Activated T-helper 1 cell treated with anti-CD3 and anti-CD28 coated beads, Interleukin-2, amount 50 U/mL, for 16 hours (primary cell): ENCODE measurements around the gene EEF1AKMT2.
"Not testable (repeated sequence)": the region's sequence is repeated elsewhere in the genome, so short reads cannot be mapped to it uniquely, and the experiment has no call there.

ENCODE experiments used
- DNase-seq, 2 donors: peaks; one replicate each; pipeline ENCODE4 v3.0.0-alpha.2; 2020; ENCODE audit warnings: low read depth in 1 of 2, low spot score in 1 of 2

Gene EEF1AKMT2

GRCh38 chr10:124756156-124756903, 35.4 kb downstream of the EEF1AKMT2 start:
- no peak for DNase-seq

GRCh38 chr10:124755581-124755980, 36.1 kb downstream of the EEF1AKMT2 start:
- no peak for DNase-seq

GRCh38 chr10:124754227-124754626, 37.5 kb downstream of the EEF1AKMT2 start:
- DNase-seq: no peak

- DNase-seq: no peak
These were observed 42.6 kb downstream of the EEF1AKMT2 start for GRCh38 chr10:124748953-124749645.

GRCh38 chr10:124748166-124748565, 43.5 kb downstream of the EEF1AKMT2 start:
- DNase-seq: no peak

- DNase-seq: no peak
These were observed 43.9 kb downstream of the EEF1AKMT2 start for GRCh38 chr10:124747745-124748144.

- DNase-seq: no peak
These were observed 44.7 kb downstream of the EEF1AKMT2 start for GRCh38 chr10:124746992-124747391.

GRCh38 chr10:124746447-124746846, 45.2 kb downstream of the EEF1AKMT2 start:
- DNase-seq: not testable (repeated sequence)

- no peak for DNase-seq
These were observed 46.0 kb downstream of the EEF1AKMT2 start for GRCh38 chr10:124745673-124746072.

GRCh38 chr10:124745252-124745651, 46.4 kb downstream of the EEF1AKMT2 start:
- no peak for DNase-seq

- DNase-seq: peak; percentile 51 to 72
These were observed 47.3 kb downstream of the EEF1AKMT2 start, which contains the start of gene FAM53B for GRCh38 chr10:124744102-124745050. TSS of gene FAM53B (minus strand) at chr10:124744378. CDS start at chr10:124706713, 37,665 bp downstream.

GRCh38 chr10:124743191-124744101, 48.2 kb downstream of the EEF1AKMT2 start:
- no peak for DNase-seq

- no peak for DNase-seq
These were observed 49.1 kb downstream of the EEF1AKMT2 start for GRCh38 chr10:124742413-124743190.

- no peak for DNase-seq
These were observed 49.7 kb downstream of the EEF1AKMT2 start for GRCh38 chr10:124741922-124742412.

- DNase-seq: peak; percentile 50 to 56
These were observed 50.3 kb downstream of the EEF1AKMT2 start for GRCh38 chr10:124741281-124741921.

- DNase-seq: no peak
These were observed 51.1 kb downstream of the EEF1AKMT2 start for GRCh38 chr10:124740369-124741280.

- no peak for DNase-seq
These were observed 51.7 kb downstream of the EEF1AKMT2 start for GRCh38 chr10:124739986-124740368.
